ENCODE results near the gene ZNF219. TPM values are rescaled to one million over a fixed set of nuclear protein-coding genes. Genes with fewer than 3 reads are reported as not detected.

The ZNF219 gene
- total and polyA plus RNA-seq, 9 donors: 4.8 to 60.9 (median 33.2) TPM

DNA sequence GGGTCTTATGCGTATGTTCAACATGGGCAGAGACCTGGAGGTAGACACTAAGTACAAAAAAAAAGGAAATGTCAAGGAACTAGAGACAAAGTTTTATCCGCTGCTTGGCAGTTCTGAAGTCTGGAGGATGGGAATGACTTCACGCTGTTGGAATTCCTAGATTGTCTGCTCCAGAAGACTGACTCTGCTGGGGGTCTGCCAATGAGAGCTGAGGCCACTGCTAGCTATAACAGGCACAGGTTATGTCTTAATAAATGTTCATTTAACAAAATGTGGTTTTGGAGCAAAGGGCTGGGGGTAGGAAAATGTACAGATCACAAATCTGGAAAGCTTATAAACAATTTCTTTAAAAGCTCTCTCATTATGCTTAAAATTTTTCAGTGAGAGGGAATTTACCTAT lies 35.0 kb downstream of the ZNF219 start:
- Histone ChIP-seq H3K27ac (no peak overlapping the region), H3K36me3 (no peaks in the 10 kb centered on the region), H3K4me1 (ENCODE audit: insufficient read depth) (no peaks in the 10 kb centered on the region), H3K4me3 (no peak overlapping the region), H3K27me3 (no peaks in the 10 kb centered on the region), H3K9me3 (no peaks in the 10 kb centered on the region)
- no peak for DNase-seq
- intact Hi-C loops (cut with DNase I): no loop called here
- 20 to 29% (median 26%) methylated on average over 3 of the region's 3 CpGs for WGBS, 3 donors
- TF ChIP-seq, protein P1, sequence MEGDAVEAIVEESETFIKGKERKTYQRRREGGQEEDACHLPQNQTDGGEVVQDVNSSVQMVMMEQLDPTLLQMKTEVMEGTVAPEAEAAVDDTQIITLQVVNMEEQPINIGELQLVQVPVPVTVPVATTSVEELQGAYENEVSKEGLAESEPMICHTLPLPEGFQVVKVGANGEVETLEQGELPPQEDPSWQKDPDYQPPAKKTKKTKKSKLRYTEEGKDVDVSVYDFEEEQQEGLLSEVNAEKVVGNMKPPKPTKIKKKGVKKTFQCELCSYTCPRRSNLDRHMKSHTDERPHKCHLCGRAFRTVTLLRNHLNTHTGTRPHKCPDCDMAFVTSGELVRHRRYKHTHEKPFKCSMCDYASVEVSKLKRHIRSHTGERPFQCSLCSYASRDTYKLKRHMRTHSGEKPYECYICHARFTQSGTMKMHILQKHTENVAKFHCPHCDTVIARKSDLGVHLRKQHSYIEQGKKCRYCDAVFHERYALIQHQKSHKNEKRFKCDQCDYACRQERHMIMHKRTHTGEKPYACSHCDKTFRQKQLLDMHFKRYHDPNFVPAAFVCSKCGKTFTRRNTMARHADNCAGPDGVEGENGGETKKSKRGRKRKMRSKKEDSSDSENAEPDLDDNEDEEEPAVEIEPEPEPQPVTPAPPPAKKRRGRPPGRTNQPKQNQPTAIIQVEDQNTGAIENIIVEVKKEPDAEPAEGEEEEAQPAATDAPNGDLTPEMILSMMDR (IDR thresholded peaks at IDR 0.05): no peak
- TF ChIP-seq EP300 (IDR thresholded peaks at IDR 0.05) (no peak), POLR2A (IDR thresholded peaks at IDR 0.05) (no peak)

DNA sequence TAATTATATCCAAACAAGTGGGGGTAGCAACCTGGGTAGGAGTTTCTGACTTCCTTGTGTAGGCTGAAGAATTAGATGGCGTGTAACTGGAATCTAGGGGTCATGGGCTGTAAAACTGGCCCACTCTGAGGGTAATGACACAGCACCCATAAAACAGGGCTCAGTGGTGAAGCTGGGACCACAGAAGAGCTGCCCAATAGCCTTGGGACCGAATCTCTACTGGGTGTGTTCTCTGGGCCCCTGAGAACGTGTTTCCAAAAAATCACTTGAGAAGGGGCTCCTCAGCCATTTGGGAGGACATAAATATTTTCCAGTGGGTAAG lies 37.1 kb downstream of the ZNF219 start:
- H3K4me1 ChIP-seq (ENCODE audit: insufficient read depth): no peaks in the 10 kb centered on the region
- DNase-seq: no peak
- no peak overlapping the region for H3K27ac ChIP-seq
- H3K27me3 ChIP-seq: no peaks in the 10 kb centered on the region
- WGBS, 3 donors: 84 to 89% (median 84%) methylated on average over 3 of the region's 3 CpGs
- H3K4me3 ChIP-seq: no peak overlapping the region
- H3K9me3 ChIP-seq: no peaks in the 10 kb centered on the region
- intact Hi-C loops (cut with DNase I): no loop called here
- TF ChIP-seq, protein P1 (IDR thresholded peaks at IDR 0.05): no peak
- H3K36me3 ChIP-seq: no peaks in the 10 kb centered on the region

DNA sequence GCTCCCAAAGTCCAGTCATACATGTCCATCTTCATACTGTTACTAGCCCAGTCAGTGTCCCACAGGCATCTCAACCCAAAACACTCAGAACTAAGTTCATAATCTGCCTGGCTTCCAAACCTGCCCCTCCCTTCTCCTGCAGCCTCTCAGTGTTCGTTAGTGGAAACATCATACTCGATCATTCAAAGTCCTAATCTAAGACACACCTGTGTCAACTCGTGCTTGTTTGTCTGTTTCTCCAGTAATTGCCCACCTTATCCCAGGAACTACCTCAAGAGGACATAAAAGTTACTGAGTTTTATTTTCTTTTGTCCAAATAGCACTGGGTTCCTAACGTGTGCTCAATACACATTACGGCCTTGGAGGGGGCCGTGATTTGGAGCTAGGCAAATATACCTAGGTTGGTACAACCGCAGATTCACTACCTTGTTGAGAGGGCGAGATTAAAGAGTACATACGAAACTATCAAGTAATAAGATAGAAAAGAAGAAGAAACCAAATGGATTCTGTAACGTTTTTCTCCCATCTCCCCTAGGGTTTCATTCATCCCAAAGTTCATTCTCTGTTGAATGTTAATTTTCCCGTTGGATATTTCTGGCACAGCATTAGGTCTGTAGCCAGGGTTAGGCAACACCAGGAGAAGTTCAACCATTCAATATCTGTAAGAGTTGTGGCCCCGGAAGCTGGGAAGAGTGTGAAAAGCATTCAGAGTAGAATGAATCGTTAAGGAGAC lies 37.7 kb downstream of the ZNF219 start:
- no peak for DNase-seq
- WGBS, 3 donors: 61 to 66% (median 61%) methylated on average over 13 of the region's 13 CpGs
- Histone ChIP-seq H3K4me1 (ENCODE audit: insufficient read depth) (no peaks in the 10 kb centered on the region), H3K36me3 (no peaks in the 10 kb centered on the region), H3K27me3 (no peaks in the 10 kb centered on the region), H3K4me3 (no peak overlapping the region), H3K9me3 (no peaks in the 10 kb centered on the region), H3K27ac (no peak overlapping the region)
- intact Hi-C loops (cut with DNase I): no loop called here
- TF ChIP-seq EP300 (IDR thresholded peaks at IDR 0.05) (no peak), POLR2A (IDR thresholded peaks at IDR 0.05) (no peak)
- TF ChIP-seq, protein P1 (IDR thresholded peaks at IDR 0.05): no peak

DNA sequence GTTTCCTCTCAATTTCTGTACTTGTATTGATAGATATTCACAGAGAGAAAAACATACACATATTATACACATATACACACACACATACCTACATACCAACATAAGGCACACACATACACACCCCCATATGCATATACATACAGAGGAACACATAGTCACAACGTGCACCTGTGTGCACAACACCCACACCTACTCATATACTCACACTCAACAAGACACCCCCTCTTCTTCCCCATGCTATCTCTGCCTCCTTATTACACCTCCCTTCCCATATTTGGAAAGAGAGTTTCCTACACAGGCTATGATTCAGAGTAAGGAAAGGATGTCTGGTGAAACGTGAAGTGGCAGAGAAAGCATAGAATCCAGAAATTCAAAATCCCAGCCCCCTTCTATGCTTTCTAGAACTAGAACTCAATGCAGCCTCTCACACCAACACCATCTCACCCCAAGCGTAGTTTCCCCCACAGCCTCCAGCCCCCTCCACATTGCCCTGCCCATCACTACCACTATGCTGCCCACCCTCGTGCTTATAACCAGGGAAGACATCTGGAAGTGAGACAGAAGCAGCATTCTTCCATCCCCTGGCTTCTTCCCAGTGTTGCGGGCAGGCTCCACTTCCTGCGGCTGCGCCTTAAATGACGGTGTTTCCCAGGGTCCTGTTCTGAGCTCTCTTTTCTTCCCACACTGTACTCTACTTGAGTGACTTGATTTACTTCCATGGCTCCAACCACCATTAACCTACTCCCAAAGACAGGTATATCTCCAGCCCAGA lies 38.4 kb downstream of the ZNF219 start:
- H3K4me1 ChIP-seq (ENCODE audit: insufficient read depth): no peaks in the 10 kb centered on the region
- intact Hi-C loops (cut with DNase I): no loop called here

More for the DNA sequence above, 38.4 kb downstream of the ZNF219 start:
- 63 to 72% (median 71%) methylated on average over 8 of the region's 8 CpGs for WGBS, 3 donors
- DNase-seq: no peak
- no peak for TF ChIP-seq POLR2A (IDR thresholded peaks at IDR 0.05)
- TF ChIP-seq, protein P1 (IDR thresholded peaks at IDR 0.05): no peak
- no peak for TF ChIP-seq EP300 (IDR thresholded peaks at IDR 0.05)
- no peaks in the 10 kb centered on the region for H3K36me3 ChIP-seq
- no peak overlapping the region for H3K27ac ChIP-seq
- H3K4me3 ChIP-seq: no peak overlapping the region
- no peaks in the 10 kb centered on the region for H3K9me3 ChIP-seq
- H3K27me3 ChIP-seq: no peaks in the 10 kb centered on the region

All from ovary (tissue), 9 donors.